GM21529 (cell line): ENCODE measurements around the gene EOLA1.
"Not testable (repeated sequence)": the region's sequence is repeated elsewhere in the genome, so short reads cannot be mapped to it uniquely, and the experiment has no call there.

ENCODE experiments used
- ATAC-seq: cut with Tn5 transposase; IDR thresholded peaks from one replicate; pipeline ENCODE4 v1.9.1; 2021; ENCODE audit not compliant: unreplicated experiment

EOLA1 gene

GRCh38 chrX:149595214-149595613 lies 54.4 kb downstream of the EOLA1 start, which contains the start of gene HSFX2:
TSS of gene HSFX2 (minus strand) at chrX:149595314. CDS start at chrX:149594700, 614 bp downstream.
- not testable (repeated sequence) for ATAC-seq

- ATAC-seq = not testable (repeated sequence)
These were observed 55.1 kb downstream of the EOLA1 start for GRCh38 chrX:149595943-149596342.
